ENCODE results near the gene TRIP13.

TRIP13 gene

DNA sequence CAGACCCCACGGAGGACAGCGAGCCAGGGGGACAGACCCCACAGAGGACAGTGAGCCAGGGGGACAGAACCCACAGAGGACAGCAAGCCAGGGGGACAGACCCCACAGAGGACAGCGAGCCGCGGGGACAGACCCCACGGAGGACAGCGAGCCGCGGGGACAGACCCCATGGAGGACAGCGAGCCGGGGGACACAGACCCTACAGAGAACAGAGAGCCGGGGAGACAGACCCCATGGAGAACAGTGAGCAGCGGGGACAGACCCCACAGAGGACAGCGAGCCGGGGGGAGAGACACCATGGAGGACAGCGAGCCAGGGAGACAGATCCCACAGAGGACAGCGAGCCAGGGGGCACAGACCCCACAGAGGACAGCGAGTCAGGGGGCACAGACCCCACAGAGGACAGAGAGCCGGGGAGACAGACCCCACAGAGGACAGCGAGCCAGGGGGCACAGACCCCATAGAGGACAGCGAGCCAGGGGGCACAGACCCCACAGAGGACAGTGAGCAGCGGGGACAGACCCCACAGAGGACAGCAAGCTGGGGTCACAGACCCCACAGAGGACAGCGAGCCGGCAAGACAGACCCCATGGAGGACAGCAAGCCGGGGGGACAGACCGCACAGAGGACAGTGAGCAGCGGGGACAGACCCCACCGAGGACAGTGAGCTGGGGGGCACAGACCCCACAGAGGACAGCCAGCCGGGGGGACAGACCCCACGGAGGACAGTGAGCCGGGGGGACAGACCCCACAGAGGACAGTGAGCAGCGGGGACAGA is 37.5 kb upstream of the TRIP13 start:
- no peak for DNase-seq

DNA sequence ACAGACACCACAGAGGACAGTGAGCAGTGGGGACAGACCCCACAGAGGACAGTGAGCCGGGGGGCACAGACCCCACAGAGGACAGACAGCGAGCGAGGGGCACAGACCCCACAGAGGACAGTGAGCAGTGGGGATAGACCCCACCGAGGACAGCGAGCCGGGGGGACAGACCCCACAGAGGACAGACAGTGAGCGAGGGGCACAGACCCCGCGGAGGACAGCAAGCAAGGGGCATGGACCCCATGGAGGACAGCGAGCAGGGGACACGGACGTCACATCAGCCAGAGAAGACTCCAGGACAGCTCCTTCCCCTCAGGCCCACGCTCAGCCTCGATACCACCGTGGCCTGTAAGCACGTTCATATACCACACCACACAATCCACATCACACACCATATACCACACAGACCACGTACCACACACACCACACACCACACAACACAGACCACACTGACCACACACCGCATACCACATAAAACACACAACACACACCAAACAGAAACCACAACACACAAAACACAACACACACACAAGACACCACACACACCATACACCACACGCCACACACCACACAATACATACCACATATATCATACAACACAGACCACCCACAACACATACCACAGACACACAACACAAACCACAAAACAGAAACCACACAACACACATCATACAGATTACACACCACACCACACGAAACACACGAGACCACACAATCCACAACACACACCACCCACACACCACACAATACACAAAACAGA is 36.7 kb upstream of the TRIP13 start:
- DNase-seq: no peak

DNA sequence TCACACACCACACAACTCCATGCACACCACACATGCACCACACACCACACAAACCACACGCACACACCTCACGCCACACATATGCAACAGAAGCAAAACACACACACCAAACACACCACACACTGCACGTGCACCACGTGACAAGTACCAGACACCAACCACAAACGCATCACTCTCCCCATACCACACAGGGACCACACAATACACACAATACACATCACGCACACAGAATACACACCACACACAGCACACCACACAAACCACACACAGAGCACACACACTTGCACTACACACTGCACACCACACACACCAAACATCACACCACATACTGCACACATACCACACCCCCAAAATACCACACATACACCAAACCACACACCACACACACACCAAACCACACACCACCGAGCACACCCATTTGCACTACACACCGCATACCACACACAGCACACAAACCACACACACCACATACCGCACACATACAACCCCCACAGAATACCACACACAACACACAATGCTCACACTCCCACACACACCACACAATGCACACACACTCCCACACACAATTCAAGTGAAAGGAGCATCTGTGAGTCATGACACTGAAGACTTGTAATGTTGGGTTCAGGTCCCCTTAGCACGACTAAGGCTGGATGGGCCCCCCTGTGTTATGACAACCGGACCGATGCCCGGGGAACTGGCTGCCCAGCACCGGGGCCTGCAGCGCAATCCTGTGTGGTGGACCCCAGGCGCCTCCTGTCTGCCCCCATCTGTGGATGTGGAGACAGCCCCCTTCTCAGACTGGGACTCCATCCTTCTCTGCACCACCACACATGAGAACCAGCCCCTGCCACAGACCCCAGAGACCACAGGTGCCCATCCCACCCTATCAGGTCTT is 35.9 kb upstream of the TRIP13 start:
- no peak for DNase-seq

DNA sequence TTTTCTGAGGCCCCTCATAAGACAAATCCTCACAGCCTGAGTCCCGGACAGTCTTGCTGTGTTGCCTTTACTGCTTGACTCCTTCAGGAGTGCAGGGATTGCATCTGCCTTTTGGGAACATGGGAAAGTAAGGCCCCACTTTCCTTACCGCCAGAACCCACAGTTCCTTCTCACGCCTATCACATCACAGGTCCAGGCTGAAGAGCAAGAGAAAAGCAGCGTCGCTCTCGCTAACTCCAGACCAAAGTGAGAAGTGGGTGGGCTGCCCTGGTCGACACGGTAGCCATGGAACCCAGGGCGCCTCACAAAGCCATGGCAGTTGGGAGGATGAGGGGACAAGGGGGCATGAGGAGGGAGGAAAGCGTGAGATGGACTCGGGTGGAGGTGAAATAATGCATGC is 34.0 kb upstream of the TRIP13 start:
- no peak for DNase-seq

DNA sequence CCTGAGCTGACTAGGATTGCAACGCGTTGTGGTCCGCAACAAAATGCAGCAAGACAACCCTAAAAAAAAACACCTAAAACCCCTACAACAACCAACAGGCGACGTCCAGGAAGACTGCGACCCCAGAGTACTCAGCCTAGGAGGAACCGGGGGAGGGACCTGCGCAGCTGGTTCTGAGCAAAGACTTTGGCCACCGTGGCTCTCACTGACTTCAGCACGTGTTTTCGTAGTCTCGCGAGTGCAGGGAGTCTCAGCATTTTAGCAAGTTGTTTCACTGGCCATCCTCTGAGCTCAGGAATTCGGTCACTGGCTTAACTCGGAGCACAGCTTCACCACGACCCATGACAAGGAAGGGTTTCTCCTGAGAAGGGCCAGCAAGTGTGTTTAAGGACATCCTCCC is 33.3 kb upstream of the TRIP13 start:
- no peak for DNase-seq

DNA sequence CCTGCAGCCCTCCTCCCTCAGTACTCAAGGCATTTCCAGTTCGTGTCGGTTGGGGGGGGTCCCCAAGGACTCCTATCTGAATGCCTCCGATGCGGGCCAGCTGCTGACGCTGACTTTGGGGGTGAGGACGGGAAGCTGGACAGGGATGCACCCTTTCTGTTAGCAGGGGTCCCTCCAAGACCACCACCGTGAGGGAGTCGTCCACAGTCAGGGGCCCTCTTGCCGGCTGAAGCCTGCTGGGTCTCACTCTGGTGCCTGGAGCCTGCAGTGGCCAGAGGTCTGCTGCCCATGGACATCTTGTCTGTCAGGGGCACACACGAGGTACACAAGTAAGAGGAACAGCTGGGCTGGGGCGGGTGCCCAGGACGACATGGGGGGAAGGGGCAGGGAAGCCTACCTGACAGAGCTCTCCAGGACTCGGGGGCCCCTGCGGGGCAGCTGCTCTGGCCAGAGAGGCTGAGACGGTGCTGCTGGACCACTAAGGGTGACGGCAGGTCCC is 32.8 kb upstream of the TRIP13 start:
- DNase-seq: no peak

DNA sequence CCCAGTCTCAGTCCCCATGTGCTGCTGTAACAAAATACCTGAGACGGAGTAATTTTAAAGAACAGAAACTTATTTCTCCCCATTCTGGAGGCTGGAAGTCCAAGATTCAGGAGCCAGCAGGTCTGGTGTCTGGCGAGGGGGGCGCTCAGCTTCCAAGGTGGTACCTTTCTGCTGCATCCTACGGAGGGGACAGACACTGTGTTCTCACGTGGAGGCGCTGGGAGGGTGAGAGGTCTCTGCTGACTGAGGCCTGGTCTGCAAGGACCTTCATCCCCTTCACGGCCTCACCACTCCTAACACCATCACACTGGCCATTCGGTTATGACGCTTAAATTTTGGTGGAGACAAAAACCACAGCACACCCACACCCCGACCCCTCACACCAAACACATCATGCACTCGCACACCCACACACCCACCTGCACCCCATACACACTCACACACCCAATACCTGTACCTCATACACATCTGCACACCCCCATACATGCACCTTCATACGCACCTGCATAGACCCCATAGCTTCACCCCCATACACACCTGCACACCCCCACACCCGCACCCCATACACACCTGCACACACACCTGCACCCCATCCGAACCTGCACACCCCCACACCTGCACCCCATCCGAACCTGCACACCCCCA is 32.1 kb upstream of the TRIP13 start:
- no peak for DNase-seq

DNA sequence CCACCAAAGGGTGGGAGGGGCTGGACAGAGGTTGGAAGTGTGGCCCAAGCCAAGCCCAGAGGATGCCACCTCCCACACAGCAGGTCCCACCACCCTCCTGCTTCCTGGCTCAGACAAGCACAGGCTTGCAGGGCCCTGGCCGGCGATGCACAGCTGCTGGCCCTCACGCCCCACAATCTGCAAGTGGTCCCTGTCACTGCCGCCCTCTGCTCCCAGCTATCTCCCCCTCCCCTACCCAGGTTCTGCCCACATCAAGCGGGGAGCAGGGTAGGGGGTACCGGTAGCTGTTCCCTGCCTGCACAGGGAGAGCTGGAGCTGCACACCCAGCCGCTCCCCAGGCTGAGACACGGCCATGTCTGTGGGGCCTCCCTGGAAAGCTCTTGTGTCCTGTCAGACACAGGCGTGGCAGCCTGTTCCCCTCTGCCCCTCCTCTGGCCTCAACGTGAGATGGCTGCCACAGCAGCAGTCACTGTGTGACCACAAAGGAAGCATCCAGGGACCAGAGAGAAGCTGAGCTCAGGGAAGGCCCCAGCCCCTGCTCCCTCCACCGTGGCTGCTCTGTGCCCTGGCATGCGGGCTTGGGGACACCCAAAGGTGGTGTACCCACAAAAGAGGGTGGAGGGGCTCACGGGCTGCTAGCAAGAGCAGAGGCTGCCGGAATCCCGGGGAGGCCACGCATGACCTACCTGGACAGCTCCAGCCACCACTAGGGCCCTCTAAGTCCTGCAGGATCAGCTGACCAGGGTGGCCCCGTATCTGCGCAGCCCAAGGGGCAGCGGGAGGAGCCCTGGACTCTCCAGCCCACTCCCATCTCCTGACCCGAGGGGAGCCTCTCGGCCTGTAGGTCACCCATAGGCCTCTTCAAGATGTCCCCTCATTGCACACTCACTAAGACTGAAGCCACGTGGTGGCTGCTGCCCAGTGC is 31.0 kb upstream of the TRIP13 start:
- no peak for DNase-seq

DNA sequence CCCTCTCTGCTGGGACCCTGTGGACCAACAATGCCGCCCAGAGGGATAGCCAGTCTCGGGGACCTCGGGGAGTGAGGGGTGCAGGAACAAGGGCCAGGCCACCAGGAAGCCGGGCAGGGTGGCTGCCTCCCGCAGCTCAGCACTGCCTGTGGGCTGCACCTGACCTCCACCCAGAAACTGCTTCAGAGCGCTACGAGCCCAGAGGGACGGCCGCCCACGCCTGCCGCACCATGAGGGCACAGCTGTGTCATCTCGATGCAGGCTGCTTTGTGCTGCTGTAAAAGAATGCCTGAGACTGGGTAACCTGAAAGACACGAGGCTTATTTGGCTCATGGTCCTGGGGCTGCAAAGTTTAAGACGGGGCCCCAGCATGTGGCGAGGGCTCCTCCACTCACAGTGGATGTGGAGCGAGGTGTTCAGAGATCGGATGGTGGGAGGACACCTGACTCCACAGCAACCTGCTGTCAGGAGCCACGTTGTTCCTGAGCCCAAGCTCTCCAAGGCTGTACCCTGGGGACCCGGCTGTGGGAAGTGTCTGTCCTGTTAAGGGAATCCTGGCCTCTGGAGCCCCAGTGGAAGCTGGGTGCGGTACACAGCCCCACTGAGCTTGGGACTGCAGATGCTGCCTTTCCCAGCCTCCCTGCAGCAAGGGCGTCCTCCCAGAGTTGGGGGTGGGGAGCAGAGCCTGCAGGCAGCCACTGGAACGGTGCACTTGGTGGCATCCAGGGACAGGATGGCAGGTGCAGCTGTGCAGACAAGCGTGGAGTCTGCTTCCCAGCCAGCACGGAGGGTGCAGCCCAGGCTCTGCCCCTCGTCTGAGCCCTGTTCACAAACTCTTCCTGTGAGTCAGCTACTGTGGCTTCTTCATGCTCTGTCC is 30.1 kb upstream of the TRIP13 start:
- DNase-seq: no peak

DNA sequence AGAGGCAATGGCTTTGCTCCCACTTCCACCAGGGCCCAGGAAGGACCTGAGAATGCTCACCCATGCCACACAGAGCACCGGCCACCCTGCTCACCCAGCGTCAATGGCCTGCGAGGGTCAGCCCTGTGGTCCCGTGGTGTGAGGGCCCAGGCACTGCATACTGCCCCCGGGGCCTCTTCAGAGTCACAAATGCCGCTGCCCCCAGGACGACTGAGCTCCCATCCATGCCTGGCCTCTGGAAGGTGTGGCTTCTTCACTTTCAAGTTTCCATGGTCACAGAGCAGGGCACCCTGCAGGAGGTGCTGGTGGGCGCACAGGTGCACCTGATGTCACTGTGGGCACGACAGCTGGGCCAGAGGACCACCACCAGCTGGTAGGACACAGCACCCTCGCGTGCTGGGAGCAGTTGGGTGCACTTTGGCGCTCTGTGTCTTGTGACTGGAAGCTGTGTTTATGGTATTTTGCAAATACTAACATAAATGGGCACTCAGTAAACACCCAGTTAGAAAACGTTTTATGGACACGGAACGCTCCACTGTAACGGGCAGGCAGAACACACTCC is 29.4 kb upstream of the TRIP13 start:
- no peak for DNase-seq

DNA sequence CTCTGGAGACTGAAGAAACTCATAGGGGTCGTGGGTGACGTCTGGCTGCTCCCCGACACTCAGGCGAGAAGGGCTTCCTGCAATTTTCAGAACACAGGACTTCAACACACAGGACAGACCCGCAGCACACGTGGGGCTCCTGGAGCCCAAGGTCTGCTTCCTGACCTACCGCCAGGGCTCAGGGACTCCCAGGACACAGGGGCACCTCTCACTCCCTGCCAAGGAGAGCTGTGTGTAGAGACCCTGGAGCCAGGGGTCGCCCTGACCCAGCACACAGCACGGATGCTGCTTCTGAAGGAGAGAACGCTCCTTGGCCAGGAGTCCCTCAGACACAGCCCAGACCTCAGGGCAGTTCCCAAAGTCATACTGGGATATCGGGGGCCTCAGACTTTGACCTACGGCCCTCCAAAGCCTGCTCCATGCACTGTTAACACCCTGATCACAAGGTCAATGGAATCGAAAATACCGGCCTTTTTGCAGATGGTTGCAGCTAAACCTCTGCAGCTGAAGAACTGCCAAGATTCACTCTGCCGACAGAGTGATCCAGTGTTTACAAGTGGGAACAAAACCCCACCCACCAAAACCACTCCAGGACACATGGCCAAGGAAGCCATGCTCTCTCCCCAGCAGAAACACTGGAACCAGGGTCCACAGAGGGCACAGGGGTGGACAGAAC is 28.1 kb upstream of the TRIP13 start:
- no peak for DNase-seq

DNA sequence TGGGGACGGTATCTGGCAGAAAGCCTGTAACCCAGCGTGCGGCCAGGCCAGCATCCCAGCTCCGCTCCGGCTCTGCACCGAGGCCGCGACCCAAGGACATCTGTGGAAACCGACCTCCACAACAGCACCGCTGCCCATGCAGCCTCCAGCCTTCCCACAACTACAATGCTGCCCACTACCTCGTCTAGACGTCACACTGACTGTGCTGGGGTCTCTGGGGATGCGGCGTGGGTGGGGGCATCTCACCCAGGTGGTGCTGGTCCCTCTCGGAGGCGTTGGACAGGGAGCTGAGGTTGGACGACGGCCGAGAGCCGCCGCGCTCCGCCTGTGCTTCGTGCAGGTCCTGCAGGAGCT is 27.5 kb upstream of the TRIP13 start:
- no peak for DNase-seq

DNA sequence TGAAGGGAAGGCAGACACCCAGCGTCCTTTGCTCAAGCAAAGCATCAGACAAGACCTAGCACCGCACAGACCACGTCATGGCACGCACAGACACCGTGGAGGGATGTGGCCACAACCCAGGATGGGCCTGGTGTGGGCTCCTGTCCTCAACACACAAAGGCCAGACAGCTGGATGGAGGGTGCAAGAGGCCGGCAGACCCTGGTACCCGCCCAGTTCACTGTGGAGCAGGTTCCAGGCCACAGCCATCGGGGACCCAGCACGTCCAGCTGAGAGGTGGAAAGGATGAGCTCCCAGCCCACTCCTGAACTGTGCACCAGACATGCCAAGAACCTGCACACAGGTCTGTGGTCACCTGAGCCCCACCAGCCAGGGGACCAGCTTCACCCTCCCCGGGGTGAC is 26.9 kb upstream of the TRIP13 start:
- no peak for DNase-seq

DNA sequence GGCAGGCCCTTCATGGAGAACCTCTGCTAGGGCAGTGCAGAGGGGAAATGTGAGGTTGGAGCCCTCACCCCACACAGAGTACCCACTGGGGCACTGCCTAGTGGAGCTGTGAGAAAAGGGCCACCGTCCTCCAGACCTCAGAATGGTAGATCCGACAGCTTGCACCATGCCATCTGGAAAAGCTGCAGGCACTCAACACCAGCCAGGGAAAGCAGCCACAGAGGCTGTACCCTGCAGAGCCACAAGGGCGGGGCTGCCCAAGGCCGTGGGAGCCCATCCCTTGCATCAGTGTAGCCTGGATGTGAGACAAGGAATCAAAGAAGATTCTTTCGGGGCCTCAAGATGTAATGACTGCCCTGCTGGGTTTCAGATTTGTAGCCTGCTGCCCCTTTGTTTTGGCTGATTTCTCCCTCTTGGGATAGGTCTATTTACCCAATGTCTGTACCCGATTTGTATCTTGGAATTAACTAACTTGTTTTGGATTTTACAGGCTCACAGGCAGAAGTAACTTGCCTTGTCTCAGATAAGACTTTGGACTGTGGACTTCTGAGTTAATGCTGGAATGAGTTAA is 25.3 kb upstream of the TRIP13 start:
- DNase-seq: no peak

DNA sequence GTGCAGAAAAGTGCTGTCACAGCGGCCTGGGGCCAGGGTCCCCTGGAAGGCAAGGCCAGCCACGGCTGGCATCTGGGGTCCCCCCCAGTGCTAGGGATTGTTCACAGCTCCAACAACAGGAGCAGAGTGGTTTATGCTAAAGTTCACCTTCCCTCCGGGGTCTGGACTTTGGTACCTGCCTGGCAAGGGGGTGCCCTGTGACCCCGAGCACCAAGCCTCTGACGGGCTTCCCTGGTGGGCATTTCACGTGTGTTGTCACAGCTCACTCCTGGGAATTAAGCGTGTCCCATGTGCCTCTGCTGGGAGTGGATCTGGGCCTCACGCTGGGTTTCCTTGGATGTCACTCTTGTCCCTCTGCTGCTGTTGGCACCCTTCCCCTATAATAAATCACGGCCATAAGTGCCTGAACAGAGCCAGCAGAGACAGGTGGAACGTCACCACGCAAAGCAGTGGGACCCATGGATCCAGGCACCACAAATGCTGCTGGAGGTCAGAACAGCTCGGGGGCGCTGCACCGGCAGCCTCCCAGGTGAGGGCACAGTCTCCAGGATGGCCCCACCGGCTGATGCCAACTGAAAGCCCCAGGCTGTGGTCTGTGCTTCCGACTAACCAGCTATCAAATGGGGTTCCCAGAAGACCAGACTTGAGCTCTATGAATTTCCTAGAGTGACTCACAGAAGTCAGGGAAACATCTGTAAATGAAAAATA is 24.1 kb upstream of the TRIP13 start:
- no peak for DNase-seq

DNA sequence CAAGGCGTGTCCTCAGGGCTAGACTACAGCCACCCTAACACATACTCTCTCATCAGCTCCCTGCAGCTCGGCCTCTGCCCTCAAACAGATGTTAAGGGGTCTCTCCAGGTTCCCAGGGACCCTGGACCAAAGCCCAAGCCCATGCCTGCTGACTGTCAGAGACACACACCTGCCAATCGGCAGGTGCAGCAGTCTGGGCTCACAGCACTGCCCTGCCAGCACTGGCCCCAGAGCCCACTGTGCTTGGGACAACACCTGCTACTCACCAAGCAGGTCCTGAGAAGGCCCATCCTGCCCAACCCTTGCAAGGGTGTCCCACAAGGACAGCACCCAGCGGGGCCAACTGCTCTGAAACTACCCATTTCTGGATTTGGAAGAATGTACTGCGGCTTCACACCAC is 21.7 kb upstream of the TRIP13 start:
- no peak for DNase-seq

DNA sequence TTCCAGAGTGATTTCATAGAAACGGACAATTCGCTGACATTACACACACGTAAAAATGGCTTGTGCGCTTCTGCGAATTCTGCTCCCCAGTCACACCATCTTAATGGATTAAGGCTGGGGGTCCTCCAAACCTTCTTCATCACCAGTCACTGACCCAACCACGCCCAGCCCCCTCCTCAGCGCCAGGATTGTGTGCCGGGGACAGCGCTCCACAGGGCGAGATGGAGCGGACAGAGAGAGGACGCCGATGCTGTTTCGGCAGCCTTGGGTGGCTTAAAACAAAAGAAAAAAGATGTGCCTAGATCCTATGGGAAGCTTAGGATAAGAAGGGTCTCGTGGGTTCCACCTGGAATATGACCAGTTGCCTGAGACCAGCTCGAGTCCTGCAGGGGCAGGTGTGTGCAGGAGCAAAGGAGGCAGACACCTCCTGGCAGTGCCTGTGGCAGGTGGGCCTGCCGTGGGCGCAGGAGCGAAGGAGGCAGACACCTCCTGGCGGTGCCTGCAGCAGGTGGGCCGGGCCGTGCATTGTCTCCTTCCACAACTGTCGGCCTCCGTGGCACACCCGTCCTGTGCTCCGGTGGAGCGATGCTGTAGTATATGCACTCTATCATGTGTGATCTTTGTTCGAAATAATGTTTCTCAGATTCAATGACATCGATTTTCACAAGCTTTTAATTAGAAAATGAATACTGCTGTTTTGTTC is 20.9 kb upstream of the TRIP13 start:
- DNase-seq: no peak

DNA sequence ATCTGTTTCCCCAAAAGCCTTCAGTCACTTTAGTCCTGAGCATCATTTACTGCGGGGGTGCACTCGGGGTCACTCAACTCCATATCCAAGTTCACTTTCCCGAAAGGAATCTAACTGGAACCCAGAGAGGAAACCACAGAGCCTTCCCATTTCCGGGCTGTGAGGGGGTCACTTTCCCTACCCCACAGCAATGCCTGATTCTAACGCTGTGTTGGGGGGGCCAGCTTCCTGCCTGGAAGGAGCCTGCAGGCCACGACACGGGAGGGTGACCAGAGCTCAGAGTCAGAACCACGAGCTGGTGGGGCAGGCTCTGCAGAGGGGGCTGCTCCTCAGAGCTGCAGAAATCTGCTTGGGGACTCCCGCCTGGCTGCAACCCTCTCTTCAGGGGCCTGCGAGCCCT is 20.4 kb upstream of the TRIP13 start:
- no peak for DNase-seq
